CD4-positive, alpha-beta memory T cell (primary cell): ENCODE data around the gene SUPT4H1. TPM values are rescaled to one million over a fixed set of nuclear protein-coding genes. Genes with fewer than 3 reads are reported as not detected.

Source experiments
- CTCF ChIA-PET: fragments of 350-600 bp; sonication (Branson Sonifier 250); formaldehyde crosslinking; loops from one replicate; lab custom pipeline; 2021; ENCODE audit warnings: inconsistent platforms; ENCODE audit not compliant: partially characterized antibody; lab: Charles Lee
- POLR2A ChIA-PET: fragments of 350-600 bp; sonication (Branson Sonifier 250); formaldehyde crosslinking; loops from one replicate; lab custom pipeline; 2021; ENCODE audit not compliant: partially characterized antibody; lab: Charles Lee
- DNase-seq, 5 donors: peaks; one replicate each; pipeline versions ENCODE4 v3.0.0 to v3.0.0-alpha.2; 2020 to 2022; ENCODE audit warnings: mixed read lengths in 1 of 5
- H3K27ac ChIP-seq: one replicate; pipeline ENCODE4 v1.7.0; 2013; ENCODE audit warnings: low read depth, low read length
- H3K27me3 ChIP-seq: 2 replicates; pipeline ENCODE4 v1.7.0; 2013; ENCODE audit warnings: mild to moderate bottlenecking, low read length, moderate library complexity; ENCODE audit not compliant: insufficient read depth
- H3K36me3 ChIP-seq: 2 replicates; pipeline ENCODE4 v1.7.0; 2013; ENCODE audit warnings: mild to moderate bottlenecking, low read length, moderate library complexity; ENCODE audit not compliant: insufficient read depth
- H3K4me1 ChIP-seq: 2 replicates; pipeline ENCODE4 v1.7.0; 2013; ENCODE audit warnings: mild to moderate bottlenecking, low read length, moderate library complexity; ENCODE audit not compliant: insufficient read depth
- H3K4me3 ChIP-seq, 2 donors: one replicate each; pipeline ENCODE4 v1.7.0; 2013; ENCODE audit warnings: low read length in 2 of 2, mild to moderate bottlenecking in 1 of 2
- H3K9me3 ChIP-seq, 2 donors: one replicate each; pipeline ENCODE4 v1.7.0; 2013; ENCODE audit warnings: low read length in 2 of 2, control low read depth in 1 of 2; ENCODE audit not compliant: control insufficient read depth in 1 of 2
- H3K27ac Mint-ChIP-seq, 7 donors: one replicate each; pipeline ENCODE4 v1.8.0; 2020 to 2021; ENCODE audit warnings: mixed read lengths in 7 of 7, mild to moderate bottlenecking in 6 of 7, inconsistent platforms in 3 of 7, moderate library complexity in 3 of 7
- H3K27me3 Mint-ChIP-seq, 2 donors: one replicate each; pipeline ENCODE4 v1.8.0; 2020 to 2021; ENCODE audit warnings: mixed read lengths in 2 of 2
- H3K36me3 Mint-ChIP-seq, 2 donors: one replicate each; pipeline ENCODE4 v1.8.0; 2020 to 2021; ENCODE audit warnings: mixed read lengths in 2 of 2, inconsistent platforms in 1 of 2, mild to moderate bottlenecking in 1 of 2
- H3K4me1 Mint-ChIP-seq, 4 donors: one replicate each; pipeline ENCODE4 v1.8.0; 2020 to 2021; ENCODE audit warnings: mixed read lengths in 4 of 4, mild to moderate bottlenecking in 1 of 4
- H3K4me3 Mint-ChIP-seq, 8 donors: one replicate each; pipeline ENCODE4 v1.8.0; 2020 to 2021; ENCODE audit warnings: mixed read lengths in 8 of 8, mild to moderate bottlenecking in 7 of 8, moderate library complexity in 6 of 8, inconsistent platforms in 3 of 8
- H3K9me3 Mint-ChIP-seq, 8 donors: one replicate each; pipeline ENCODE4 v1.8.0; 2020 to 2021; ENCODE audit warnings: mixed read lengths in 8 of 8, mild to moderate bottlenecking in 5 of 8, inconsistent platforms in 3 of 8, moderate library complexity in 1 of 8
- intact Hi-C: fragments of 100-400 bp; cut with micrococcal nuclease; formaldehyde crosslinking; loops from one replicate; pipeline ENCODE4 v1.15.1; 2023
- polyA plus RNA-seq, 2 donors: library from polyadenylated mRNA; unstranded; fragments of 300-500 nt; fragmentation: Illumina TruSeq; gene quantifications; one replicate each; pipeline ENCODE4 v1.2.3, GENCODE V29; 2021
- total RNA-seq, 2 experiments: library from RNA; stranded (reverse); gene quantifications; one replicate each; pipeline ENCODE4 v1.2.3, GENCODE V29; 2021

The SUPT4H1 gene
- total and polyA plus RNA-seq, 4 experiments from 2014 or later, result 61.4 to 120 (median 84.8) TPM

GRCh38 chr17:58385359-58385899 is 33.4 kb upstream of the SUPT4H1 start:
- no peaks in the 10 kb centered on the region for H3K27me3 Mint-ChIP-seq
- POLR2A ChIA-PET, result no interaction called here
- H3K9me3 ChIP-seq, result no peaks in the 10 kb centered on the region
- intact Hi-C loops, result no loop called here
- CTCF ChIA-PET, result no interaction called here
- no peak overlapping the region for H3K4me3 ChIP-seq
- peaks cover 23% of the 10 kb centered on the region for H3K4me1 ChIP-seq
- H3K4me1 Mint-ChIP-seq, result peaks cover 16 to 32% (median 24%) of the 10 kb centered on the region in 4 donors
- no peaks in the 10 kb centered on the region for H3K9me3 Mint-ChIP-seq
- H3K27ac ChIP-seq, result no peak overlapping the region
- H3K27me3 ChIP-seq, result no peaks in the 10 kb centered on the region
- no peak for DNase-seq
- no peaks in the 10 kb centered on the region for H3K36me3 Mint-ChIP-seq
- no peak overlapping the region for H3K4me3 Mint-ChIP-seq
- H3K27ac Mint-ChIP-seq, result no peak overlapping the region
- no peaks in the 10 kb centered on the region for H3K36me3 ChIP-seq

GRCh38 chr17:58384897-58385296 is 32.9 kb upstream of the SUPT4H1 start:
- H3K36me3 Mint-ChIP-seq, result no peaks in the 10 kb centered on the region
- Histone ChIP-seq H3K4me3 (no peak overlapping the region), H3K4me1 (peaks cover 28% of the 10 kb centered on the region), H3K36me3 (no peaks in the 10 kb centered on the region), H3K27me3 (no peaks in the 10 kb centered on the region), H3K9me3 (no peaks in the 10 kb centered on the region), H3K27ac (no peak overlapping the region)
- intact Hi-C loops, result no loop called here
- ChIA-PET CTCF (interaction anchor here (0.7 kb wide), 1 partner anchor 33 kb away, joined by 3 read pairs; no protein-coding TSS in a partner anchor), POLR2A (interaction anchor here (1.7 kb wide), 1 partner anchor 53 kb away, joined by 4 read pairs; no protein-coding TSS in a partner anchor)
- no peaks in the 10 kb centered on the region for H3K27me3 Mint-ChIP-seq
- H3K4me1 Mint-ChIP-seq, result peaks cover 16 to 36% (median 27%) of the 10 kb centered on the region in 4 donors
- no peak overlapping the region for H3K27ac Mint-ChIP-seq
- no peak for DNase-seq
- H3K4me3 Mint-ChIP-seq, result no peak overlapping the region
- no peaks in the 10 kb centered on the region for H3K9me3 Mint-ChIP-seq

- intact Hi-C loops, result no loop called here
- CTCF ChIA-PET, result no interaction called here
- no peaks in the 10 kb centered on the region for H3K9me3 Mint-ChIP-seq
- no peak for DNase-seq
- no peak overlapping the region for H3K27ac ChIP-seq
- H3K27me3 Mint-ChIP-seq, result no peaks in the 10 kb centered on the region
- H3K4me1 Mint-ChIP-seq, result peaks cover 25 to 45% (median 35%) of the 10 kb centered on the region in 4 donors
- H3K27ac Mint-ChIP-seq, result no peak overlapping the region
- H3K4me3 ChIP-seq, result no peak overlapping the region
- H3K36me3 ChIP-seq, result no peaks in the 10 kb centered on the region
- H3K36me3 Mint-ChIP-seq, result no peaks in the 10 kb centered on the region
- no peak overlapping the region for H3K4me3 Mint-ChIP-seq
- no peaks in the 10 kb centered on the region for H3K9me3 ChIP-seq
- POLR2A ChIA-PET, result interaction anchor here (0.9 to 1.7 kb wide), 2 partner anchors 31 to 52 kb away, joined by 3 to 4 read pairs; partner anchors contain the start of gene SUPT4H1
- no peaks in the 10 kb centered on the region for H3K27me3 ChIP-seq
- peaks cover 37% of the 10 kb centered on the region for H3K4me1 ChIP-seq
Measured at GRCh38 chr17:58383892-58384462, 32.0 kb upstream of the SUPT4H1 start.

GRCh38 chr17:58382872-58383242 is 30.9 kb upstream of the SUPT4H1 start:
- no peaks in the 10 kb centered on the region for H3K9me3 Mint-ChIP-seq
- H3K4me3 Mint-ChIP-seq, result peak overlapping the region in 3 of 8 donors; percentile 26 to 59 (median 58)

GRCh38 chr17:58382108-58382871 is 30.3 kb upstream of the SUPT4H1 start:
- Histone ChIP-seq H3K27ac (no peak overlapping the region), H3K4me3 (no peak overlapping the region), H3K9me3 (no peaks in the 10 kb centered on the region), H3K4me1 (peaks cover 44% of the 10 kb centered on the region), H3K27me3 (no peaks in the 10 kb centered on the region), H3K36me3 (no peaks in the 10 kb centered on the region)
- intact Hi-C loops, result no loop called here
- POLR2A ChIA-PET, result interaction anchor here (1.2 to 1.7 kb wide), 5 partner anchors 27 to 54 kb away, joined by 3 to 15 read pairs (median 4); partner anchors contain the start of genes SUPT4H1 and TSPOAP1
- H3K27me3 Mint-ChIP-seq, result no peaks in the 10 kb centered on the region
- H3K36me3 Mint-ChIP-seq, result no peaks in the 10 kb centered on the region
- H3K27ac Mint-ChIP-seq, result peak overlapping the region; percentile 3 to 83 (median 63)
- no peaks in the 10 kb centered on the region for H3K9me3 Mint-ChIP-seq
- H3K4me3 Mint-ChIP-seq, result peak overlapping the region; percentile 3 to 66 (median 58)
- peaks cover 36 to 51% (median 38%) of the 10 kb centered on the region in 4 donors for H3K4me1 Mint-ChIP-seq
- peak in 2 of 5 donors; percentile 10 to 12 for DNase-seq
- CTCF ChIA-PET, result interaction anchor here (1.6 to 2.3 kb wide), 2 partner anchors 10 to 64 kb away, joined by 3 to 6 read pairs; no protein-coding TSS in a partner anchor

More at GRCh38 chr17:58382872-58383242, 30.9 kb upstream of the SUPT4H1 start:
- Mint-ChIP-seq H3K27ac (peak overlapping the region in 3 of 7 donors; percentile 63 to 70 (median 66)), H3K36me3 (no peaks in the 10 kb centered on the region), H3K27me3 (no peaks in the 10 kb centered on the region), H3K4me1 (peaks cover 31 to 48% (median 39%) of the 10 kb centered on the region in 4 donors)
- Histone ChIP-seq H3K27ac (no peak overlapping the region), H3K4me3 (no peak overlapping the region), H3K4me1 (peaks cover 44% of the 10 kb centered on the region), H3K36me3 (no peaks in the 10 kb centered on the region), H3K9me3 (no peaks in the 10 kb centered on the region), H3K27me3 (no peaks in the 10 kb centered on the region)
- POLR2A ChIA-PET, result interaction anchor here (0.9 to 1.7 kb wide), 2 partner anchors 30 to 38 kb away, joined by 3 to 4 read pairs; partner anchors contain the start of gene SUPT4H1
- intact Hi-C loops, result no loop called here
- CTCF ChIA-PET, result interaction anchor here (2.3 kb wide), 1 partner anchor 65 kb away, joined by 6 read pairs; no protein-coding TSS in a partner anchor
- DNase-seq, result no peak

GRCh38 chr17:58381124-58382035 is 29.4 kb upstream of the SUPT4H1 start:
- ChIA-PET CTCF (interaction anchor here (1.6 to 2.3 kb wide), 2 partner anchors 11 to 63 kb away, joined by 3 to 6 read pairs; no protein-coding TSS in a partner anchor), POLR2A (interaction anchor here (1.2 to 1.7 kb wide), 5 partner anchors 26 to 53 kb away, joined by 3 to 15 read pairs (median 4); partner anchors contain the start of genes SUPT4H1 and TSPOAP1)
- no peaks in the 10 kb centered on the region for H3K9me3 ChIP-seq
- Mint-ChIP-seq H3K4me1 (peaks cover 37 to 53% (median 39%) of the 10 kb centered on the region in 4 donors), H3K27me3 (no peaks in the 10 kb centered on the region), H3K27ac (peak overlapping the region in 6 of 7 donors; percentile 8 to 83 (median 68)), H3K36me3 (no peaks in the 10 kb centered on the region), H3K9me3 (no peaks in the 10 kb centered on the region), H3K4me3 (peak overlapping the region in 4 of 8 donors; percentile 22 to 66 (median 61))
- no peak overlapping the region for H3K4me3 ChIP-seq
- H3K36me3 ChIP-seq, result no peaks in the 10 kb centered on the region
- no peak overlapping the region for H3K27ac ChIP-seq
- H3K27me3 ChIP-seq, result no peaks in the 10 kb centered on the region
- peaks cover 44% of the 10 kb centered on the region for H3K4me1 ChIP-seq
- no peak for DNase-seq
- intact Hi-C loops, result no loop called here
